ENCODE data around the gene DYSF. TPM values are rescaled to one million over a fixed set of nuclear protein-coding genes. Genes with fewer than 3 reads are reported as not detected.

The DYSF gene
- total RNA-seq, 4 donors from 2014 or later, result 2.6 to 20.7 (median 12.7) TPM

DNA sequence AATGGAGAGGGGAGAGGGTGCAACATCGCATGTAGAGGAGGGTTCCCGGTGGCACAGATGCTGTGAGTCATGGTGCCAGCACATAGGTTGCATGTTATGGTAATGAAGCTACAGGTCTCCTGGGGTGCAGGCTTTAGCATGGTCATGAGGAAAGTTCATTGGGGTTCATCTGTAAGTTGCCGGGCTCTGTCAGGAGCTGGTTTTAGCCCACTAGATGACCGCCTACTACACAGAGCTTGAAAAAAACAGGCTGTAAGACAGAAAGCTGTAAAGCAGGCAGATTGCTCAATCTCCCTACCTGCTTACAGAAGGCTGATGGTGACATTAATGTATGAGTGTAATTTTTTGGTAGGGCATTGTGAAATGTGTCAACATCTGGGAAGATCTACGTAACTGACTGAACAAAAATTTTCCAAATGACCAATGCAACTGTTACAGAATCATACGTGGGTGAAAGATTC, 23.9 kb downstream of the DYSF start:
- Histone ChIP-seq H3K4me3 (no peak overlapping the region), H3K9me3 (no peaks in the 10 kb centered on the region), H3K36me3 (no peaks in the 10 kb centered on the region), H3K27me3 (no peaks in the 10 kb centered on the region), H3K27ac (no peak overlapping the region), H3K4me1 (no peaks in the 10 kb centered on the region)
- intact Hi-C loops (cut with DNase I; ENCODE audit: low total_unique reads), result no loop called here
- no peak for DNase-seq
- TF ChIP-seq POLR2A (IDR thresholded peaks at IDR 0.05), result no peak
- TF ChIP-seq, protein P1, sequence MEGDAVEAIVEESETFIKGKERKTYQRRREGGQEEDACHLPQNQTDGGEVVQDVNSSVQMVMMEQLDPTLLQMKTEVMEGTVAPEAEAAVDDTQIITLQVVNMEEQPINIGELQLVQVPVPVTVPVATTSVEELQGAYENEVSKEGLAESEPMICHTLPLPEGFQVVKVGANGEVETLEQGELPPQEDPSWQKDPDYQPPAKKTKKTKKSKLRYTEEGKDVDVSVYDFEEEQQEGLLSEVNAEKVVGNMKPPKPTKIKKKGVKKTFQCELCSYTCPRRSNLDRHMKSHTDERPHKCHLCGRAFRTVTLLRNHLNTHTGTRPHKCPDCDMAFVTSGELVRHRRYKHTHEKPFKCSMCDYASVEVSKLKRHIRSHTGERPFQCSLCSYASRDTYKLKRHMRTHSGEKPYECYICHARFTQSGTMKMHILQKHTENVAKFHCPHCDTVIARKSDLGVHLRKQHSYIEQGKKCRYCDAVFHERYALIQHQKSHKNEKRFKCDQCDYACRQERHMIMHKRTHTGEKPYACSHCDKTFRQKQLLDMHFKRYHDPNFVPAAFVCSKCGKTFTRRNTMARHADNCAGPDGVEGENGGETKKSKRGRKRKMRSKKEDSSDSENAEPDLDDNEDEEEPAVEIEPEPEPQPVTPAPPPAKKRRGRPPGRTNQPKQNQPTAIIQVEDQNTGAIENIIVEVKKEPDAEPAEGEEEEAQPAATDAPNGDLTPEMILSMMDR (IDR thresholded peaks at IDR 0.05), result no peak

DNA sequence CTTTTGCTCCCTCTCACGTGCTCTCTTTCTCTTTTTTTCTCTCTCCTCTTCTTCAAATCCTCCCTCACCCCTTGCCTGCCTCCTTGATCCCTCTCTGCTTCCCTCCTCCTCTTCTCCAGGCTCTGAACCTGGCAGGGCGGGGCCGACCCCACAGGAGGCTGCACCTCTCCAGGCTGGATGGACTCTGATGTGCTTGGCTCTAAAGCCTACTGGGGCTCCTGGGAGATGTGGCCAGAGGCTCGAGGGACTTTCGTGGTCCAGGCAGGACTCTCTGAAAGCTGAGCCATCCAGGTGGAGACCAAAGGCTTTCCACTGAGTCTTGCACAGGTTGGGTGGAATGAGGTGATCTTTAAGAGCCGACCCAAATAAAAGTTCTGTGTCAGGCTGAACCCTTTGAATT, 25.4 kb downstream of the DYSF start:
- Histone ChIP-seq H3K4me1 (no peaks in the 10 kb centered on the region), H3K27me3 (no peaks in the 10 kb centered on the region), H3K9me3 (no peaks in the 10 kb centered on the region), H3K36me3 (no peaks in the 10 kb centered on the region), H3K27ac (no peak overlapping the region), H3K4me3 (no peak overlapping the region)
- TF ChIP-seq POLR2A (IDR thresholded peaks at IDR 0.05), result no peak
- TF ChIP-seq, protein P1 (IDR thresholded peaks at IDR 0.05), result no peak
- intact Hi-C loops (cut with DNase I; ENCODE audit: low total_unique reads), result no loop called here
- no peak for DNase-seq

DNA sequence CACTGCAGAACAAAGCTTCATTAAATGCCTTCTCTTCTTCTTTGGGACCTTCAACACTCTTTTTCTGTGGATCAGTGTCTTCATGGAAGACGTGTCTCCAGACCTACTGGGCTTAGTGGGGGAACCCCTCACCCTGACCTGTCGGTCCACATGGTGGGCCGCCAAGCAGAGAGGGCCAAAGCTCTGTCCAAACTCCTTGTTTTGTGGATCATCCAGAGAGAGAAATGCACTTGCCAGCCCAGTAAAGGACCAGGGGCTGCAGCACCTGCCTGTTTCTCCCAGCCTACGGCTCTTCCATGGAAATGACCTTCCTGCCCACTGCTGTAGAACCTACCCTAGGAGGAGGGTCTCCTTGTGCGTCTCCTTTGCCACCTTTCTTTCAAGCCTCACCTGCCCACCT, 25.9 kb downstream of the DYSF start:
- TF ChIP-seq POLR2A (IDR thresholded peaks at IDR 0.05), result no peak
- TF ChIP-seq, protein P1 (IDR thresholded peaks at IDR 0.05), result no peak
- Histone ChIP-seq H3K4me1 (no peaks in the 10 kb centered on the region), H3K9me3 (no peaks in the 10 kb centered on the region), H3K27ac (no peak overlapping the region), H3K36me3 (no peaks in the 10 kb centered on the region), H3K27me3 (no peaks in the 10 kb centered on the region), H3K4me3 (no peak overlapping the region)
- DNase-seq, result no peak
- intact Hi-C loops (cut with DNase I; ENCODE audit: low total_unique reads), result no loop called here

DNA sequence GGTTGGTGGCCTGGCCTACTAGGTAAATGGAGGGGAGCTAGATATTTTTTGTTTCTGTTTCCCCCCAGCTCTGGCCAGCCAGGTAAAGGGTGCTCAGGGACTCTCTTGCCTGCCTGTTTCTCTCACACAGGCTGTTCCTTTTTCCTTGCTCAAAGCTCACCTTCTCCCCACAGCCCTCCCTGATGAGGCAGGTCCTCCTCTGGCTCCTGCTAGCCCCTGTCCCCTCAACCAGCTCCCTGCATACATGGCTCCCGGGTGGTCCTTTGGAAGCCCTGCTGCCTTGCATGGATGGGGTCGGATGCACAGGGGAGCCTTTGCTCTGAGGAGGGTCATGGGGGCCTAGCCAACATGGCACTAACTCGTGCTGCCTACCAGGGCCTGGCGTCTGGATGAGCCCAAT, 27.8 kb downstream of the DYSF start:
- Histone ChIP-seq H3K27ac (no peak overlapping the region), H3K9me3 (no peaks in the 10 kb centered on the region), H3K4me3 (no peak overlapping the region), H3K27me3 (no peaks in the 10 kb centered on the region), H3K36me3 (no peaks in the 10 kb centered on the region), H3K4me1 (no peaks in the 10 kb centered on the region)
- TF ChIP-seq, protein P1 (IDR thresholded peaks at IDR 0.05), result no peak
- TF ChIP-seq POLR2A (IDR thresholded peaks at IDR 0.05), result no peak
- DNase-seq, result no peak
- intact Hi-C loops (cut with DNase I; ENCODE audit: low total_unique reads), result no loop called here

DNA sequence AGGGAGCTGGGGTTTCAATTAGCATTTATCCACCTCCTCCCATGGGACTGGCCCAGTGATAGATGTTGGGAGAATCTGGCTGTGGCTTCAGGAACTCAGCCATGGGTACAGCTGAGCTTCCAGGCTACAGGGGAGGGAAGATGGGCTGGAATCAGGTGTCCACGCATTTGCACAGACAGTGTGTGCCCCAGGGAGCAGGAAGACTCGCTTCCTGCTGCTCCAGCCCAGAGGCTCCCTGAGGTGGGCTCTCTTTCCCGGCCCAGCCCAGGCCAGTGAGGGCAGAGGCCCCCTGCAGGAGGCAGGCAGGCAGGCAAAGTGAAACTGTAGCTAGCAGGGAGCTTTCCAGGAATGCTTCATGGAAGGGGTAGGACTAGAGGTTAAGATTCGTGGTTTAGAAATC, 28.7 kb downstream of the DYSF start:
- Histone ChIP-seq H3K36me3 (no peaks in the 10 kb centered on the region), H3K4me3 (no peak overlapping the region), H3K9me3 (no peaks in the 10 kb centered on the region), H3K27ac (no peak overlapping the region), H3K27me3 (no peaks in the 10 kb centered on the region), H3K4me1 (no peaks in the 10 kb centered on the region)
- intact Hi-C loops (cut with DNase I; ENCODE audit: low total_unique reads), result no loop called here
- no peak for DNase-seq
- no peak for TF ChIP-seq POLR2A (IDR thresholded peaks at IDR 0.05)
- TF ChIP-seq, protein P1 (IDR thresholded peaks at IDR 0.05), result no peak
